K562 (cell line): ENCODE results near the gene DHRS3. TPM values are rescaled to one million over a fixed set of nuclear protein-coding genes. Genes with fewer than 3 reads are reported as not detected.

Experiments used
- C11orf30 ChIP-seq: fragments of 450-650 bp; IDR thresholded peaks from 2 replicates; pipeline ENCODE4 v1.6.1; 2016; ENCODE audit warnings: low read depth, mild to moderate bottlenecking
- HCFC1 ChIP-seq: IDR thresholded peaks from 2 replicates; pipeline ENCODE4 v1.6.1; 2012; ENCODE audit warnings: low read depth, low read length, improper control_type of control experiment
- KLF10 ChIP-seq: fragments of 250-450 bp; sonication (Bioruptor Pico); IDR thresholded peaks from 2 replicates; pipeline ENCODE4 v1.6.1; 2021; ENCODE audit warnings: matching md5 sums
- L3MBTL2 ChIP-seq: fragments of 450-650 bp; IDR thresholded peaks from 2 replicates; pipeline ENCODE4 v1.6.1; 2016; ENCODE audit warnings: mild to moderate bottlenecking, moderate library complexity
- LARP7 ChIP-seq: fragments of 450-650 bp; IDR thresholded peaks from 2 replicates; pipeline ENCODE4 v1.6.1; 2016
- NONO ChIP-seq, 2 experiments: fragments of 200-400 bp in 1 of 2; fragments of 450-650 bp in 1 of 2; formaldehyde crosslinking in 1 of 2; IDR thresholded peaks; 2 replicates each; pipeline ENCODE4 v1.6.1; 2017; ENCODE audit warnings: low read depth in 2 of 2, mild to moderate bottlenecking in 2 of 2, moderate library complexity in 2 of 2, low read length in 1 of 2
- PCBP2 ChIP-seq: fragments of 200-400 bp; formaldehyde crosslinking; IDR thresholded peaks from 2 replicates; pipeline ENCODE4 v1.6.1; 2018; ENCODE audit warnings: low read length, low read depth, mild to moderate bottlenecking, moderate library complexity; ENCODE audit not compliant: poor library complexity, severe bottlenecking
- ZNF184 ChIP-seq: sonication (generic); formaldehyde crosslinking; IDR thresholded peaks from 2 replicates; pipeline ENCODE4 v1.5.0; 2020; ENCODE audit warnings: missing genetic modification reagents
- polyA plus RNA-seq, 8 experiments: library from polyadenylated mRNA; depleted of rRNA in 4 of 8; stranded (reverse) in 5 of 8; unstranded in 3 of 8; fragments of >200 nt; fragmentation: Nextera tagmentation in 2 of 8; fragmentation: Illumina TruSeq in 1 of 8; extraction: Ambion mirVana in 2 of 8; extraction: Trizol in 1 of 8; gene quantifications; 2 replicates each; pipeline versions ENCODE4 v1.2.1 to v1.2.3, GENCODE V29; 2011 to 2014; ENCODE audit warnings: inconsistent platforms in 1 of 8, missing spikeins in 1 of 8
- total RNA-seq, 7 experiments: library from RNA; depleted of rRNA in 6 of 7; stranded (reverse); fragments of >200 nt in 6 of 7; fragmentation: Illumina TruSeq in 2 of 7; extraction: Trizol in 2 of 7; gene quantifications; 2 replicates each; pipeline versions ENCODE4 v1.2.1 to v1.2.3, GENCODE V29; 2011 to 2021; ENCODE audit warnings: low replicate concordance in 1 of 7
- TF ChIP-seq, protein P1 (sequence below): fragments of 450-650 bp; IDR thresholded peaks from 2 replicates; pipeline ENCODE4 v1.6.1; 2016; ENCODE audit warnings: mild to moderate bottlenecking, moderate library complexity
- TF ChIP-seq, protein P2 (sequence below): sonication (generic); formaldehyde crosslinking; IDR thresholded peaks from 2 replicates; pipeline ENCODE4 v1.9.0; 2022; ENCODE audit warnings: mild to moderate bottlenecking, missing genetic modification reagents
- TF ChIP-seq, protein P3 (sequence below): fragments of 250-450 bp; sonication (Bioruptor Pico); IDR thresholded peaks from 2 replicates; pipeline ENCODE4 v1.8.0; 2022; ENCODE audit warnings: inconsistent platforms

Gene DHRS3
- total and polyA plus RNA-seq, 9 of the 15 experiments (the other 6 are each of a cell fraction or from before 2014, with no cell fraction given), result 21.0 to 116 (median 58.7) TPM

DNA sequence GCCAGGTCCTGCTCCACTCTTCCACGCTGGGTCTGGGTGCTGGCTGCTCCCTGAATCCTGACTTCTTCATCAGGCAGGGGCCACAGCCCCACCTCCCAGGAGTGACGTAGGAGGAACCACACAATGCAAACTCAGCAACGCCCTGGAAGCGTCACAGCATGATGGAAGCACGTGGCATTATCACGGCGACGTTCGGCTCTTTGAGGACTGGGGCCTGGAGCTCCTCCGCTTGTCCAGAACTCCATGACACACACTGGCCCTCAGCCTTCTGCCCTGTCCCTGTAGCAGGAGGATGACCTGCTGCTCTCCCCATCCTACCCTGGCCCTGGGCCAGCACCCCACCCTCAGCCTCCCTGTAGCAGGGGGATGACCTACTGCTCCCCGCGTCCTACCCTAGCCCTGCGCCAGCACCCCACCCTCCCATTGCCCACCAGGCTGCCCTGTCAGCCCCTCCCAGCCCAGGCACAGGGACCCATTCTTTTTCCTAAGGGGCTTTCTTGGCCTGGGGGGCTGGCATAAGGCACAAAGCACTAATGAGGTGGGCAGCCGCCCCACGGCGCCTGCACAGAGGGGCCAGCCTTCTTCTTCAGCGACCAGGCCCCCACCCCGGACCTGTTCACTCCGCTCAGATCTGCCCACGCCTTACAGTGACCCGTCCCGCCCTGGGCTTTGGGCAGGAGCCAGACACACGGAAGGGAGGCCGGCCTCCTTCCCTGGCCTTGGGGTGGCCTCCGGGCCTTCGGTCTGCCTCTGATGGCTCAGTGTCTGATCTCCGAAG, 65.7 kb downstream of the DHRS3 start (continued):
- TF ChIP-seq L3MBTL2 (peak; percentile 94), NONO (IDR thresholded peaks at IDR 0.05; ENCODE audit: low read depth in 2 of 2, low read length in 1 of 2) (no peak), C11orf30 (peak; percentile 57), ZNF184 (no peak), PCBP2 (no peak), HCFC1 (no peak), LARP7 (no peak), KLF10 (no peak)
- TF ChIP-seq, protein P1, sequence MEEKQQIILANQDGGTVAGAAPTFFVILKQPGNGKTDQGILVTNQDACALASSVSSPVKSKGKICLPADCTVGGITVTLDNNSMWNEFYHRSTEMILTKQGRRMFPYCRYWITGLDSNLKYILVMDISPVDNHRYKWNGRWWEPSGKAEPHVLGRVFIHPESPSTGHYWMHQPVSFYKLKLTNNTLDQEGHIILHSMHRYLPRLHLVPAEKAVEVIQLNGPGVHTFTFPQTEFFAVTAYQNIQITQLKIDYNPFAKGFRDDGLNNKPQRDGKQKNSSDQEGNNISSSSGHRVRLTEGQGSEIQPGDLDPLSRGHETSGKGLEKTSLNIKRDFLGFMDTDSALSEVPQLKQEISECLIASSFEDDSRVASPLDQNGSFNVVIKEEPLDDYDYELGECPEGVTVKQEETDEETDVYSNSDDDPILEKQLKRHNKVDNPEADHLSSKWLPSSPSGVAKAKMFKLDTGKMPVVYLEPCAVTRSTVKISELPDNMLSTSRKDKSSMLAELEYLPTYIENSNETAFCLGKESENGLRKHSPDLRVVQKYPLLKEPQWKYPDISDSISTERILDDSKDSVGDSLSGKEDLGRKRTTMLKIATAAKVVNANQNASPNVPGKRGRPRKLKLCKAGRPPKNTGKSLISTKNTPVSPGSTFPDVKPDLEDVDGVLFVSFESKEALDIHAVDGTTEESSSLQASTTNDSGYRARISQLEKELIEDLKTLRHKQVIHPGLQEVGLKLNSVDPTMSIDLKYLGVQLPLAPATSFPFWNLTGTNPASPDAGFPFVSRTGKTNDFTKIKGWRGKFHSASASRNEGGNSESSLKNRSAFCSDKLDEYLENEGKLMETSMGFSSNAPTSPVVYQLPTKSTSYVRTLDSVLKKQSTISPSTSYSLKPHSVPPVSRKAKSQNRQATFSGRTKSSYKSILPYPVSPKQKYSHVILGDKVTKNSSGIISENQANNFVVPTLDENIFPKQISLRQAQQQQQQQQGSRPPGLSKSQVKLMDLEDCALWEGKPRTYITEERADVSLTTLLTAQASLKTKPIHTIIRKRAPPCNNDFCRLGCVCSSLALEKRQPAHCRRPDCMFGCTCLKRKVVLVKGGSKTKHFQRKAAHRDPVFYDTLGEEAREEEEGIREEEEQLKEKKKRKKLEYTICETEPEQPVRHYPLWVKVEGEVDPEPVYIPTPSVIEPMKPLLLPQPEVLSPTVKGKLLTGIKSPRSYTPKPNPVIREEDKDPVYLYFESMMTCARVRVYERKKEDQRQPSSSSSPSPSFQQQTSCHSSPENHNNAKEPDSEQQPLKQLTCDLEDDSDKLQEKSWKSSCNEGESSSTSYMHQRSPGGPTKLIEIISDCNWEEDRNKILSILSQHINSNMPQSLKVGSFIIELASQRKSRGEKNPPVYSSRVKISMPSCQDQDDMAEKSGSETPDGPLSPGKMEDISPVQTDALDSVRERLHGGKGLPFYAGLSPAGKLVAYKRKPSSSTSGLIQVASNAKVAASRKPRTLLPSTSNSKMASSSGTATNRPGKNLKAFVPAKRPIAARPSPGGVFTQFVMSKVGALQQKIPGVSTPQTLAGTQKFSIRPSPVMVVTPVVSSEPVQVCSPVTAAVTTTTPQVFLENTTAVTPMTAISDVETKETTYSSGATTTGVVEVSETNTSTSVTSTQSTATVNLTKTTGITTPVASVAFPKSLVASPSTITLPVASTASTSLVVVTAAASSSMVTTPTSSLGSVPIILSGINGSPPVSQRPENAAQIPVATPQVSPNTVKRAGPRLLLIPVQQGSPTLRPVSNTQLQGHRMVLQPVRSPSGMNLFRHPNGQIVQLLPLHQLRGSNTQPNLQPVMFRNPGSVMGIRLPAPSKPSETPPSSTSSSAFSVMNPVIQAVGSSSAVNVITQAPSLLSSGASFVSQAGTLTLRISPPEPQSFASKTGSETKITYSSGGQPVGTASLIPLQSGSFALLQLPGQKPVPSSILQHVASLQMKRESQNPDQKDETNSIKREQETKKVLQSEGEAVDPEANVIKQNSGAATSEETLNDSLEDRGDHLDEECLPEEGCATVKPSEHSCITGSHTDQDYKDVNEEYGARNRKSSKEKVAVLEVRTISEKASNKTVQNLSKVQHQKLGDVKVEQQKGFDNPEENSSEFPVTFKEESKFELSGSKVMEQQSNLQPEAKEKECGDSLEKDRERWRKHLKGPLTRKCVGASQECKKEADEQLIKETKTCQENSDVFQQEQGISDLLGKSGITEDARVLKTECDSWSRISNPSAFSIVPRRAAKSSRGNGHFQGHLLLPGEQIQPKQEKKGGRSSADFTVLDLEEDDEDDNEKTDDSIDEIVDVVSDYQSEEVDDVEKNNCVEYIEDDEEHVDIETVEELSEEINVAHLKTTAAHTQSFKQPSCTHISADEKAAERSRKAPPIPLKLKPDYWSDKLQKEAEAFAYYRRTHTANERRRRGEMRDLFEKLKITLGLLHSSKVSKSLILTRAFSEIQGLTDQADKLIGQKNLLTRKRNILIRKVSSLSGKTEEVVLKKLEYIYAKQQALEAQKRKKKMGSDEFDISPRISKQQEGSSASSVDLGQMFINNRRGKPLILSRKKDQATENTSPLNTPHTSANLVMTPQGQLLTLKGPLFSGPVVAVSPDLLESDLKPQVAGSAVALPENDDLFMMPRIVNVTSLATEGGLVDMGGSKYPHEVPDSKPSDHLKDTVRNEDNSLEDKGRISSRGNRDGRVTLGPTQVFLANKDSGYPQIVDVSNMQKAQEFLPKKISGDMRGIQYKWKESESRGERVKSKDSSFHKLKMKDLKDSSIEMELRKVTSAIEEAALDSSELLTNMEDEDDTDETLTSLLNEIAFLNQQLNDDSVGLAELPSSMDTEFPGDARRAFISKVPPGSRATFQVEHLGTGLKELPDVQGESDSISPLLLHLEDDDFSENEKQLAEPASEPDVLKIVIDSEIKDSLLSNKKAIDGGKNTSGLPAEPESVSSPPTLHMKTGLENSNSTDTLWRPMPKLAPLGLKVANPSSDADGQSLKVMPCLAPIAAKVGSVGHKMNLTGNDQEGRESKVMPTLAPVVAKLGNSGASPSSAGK, result peak; percentile 97
- TF ChIP-seq, protein P2, sequence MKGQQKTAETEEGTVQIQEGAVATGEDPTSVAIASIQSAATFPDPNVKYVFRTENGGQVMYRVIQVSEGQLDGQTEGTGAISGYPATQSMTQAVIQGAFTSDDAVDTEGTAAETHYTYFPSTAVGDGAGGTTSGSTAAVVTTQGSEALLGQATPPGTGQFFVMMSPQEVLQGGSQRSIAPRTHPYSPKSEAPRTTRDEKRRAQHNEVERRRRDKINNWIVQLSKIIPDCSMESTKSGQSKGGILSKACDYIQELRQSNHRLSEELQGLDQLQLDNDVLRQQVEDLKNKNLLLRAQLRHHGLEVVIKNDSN (CRISPR knock-in tag), result peak; percentile 28; the same call in 1 of the 2 replicates
- TF ChIP-seq, protein P3, sequence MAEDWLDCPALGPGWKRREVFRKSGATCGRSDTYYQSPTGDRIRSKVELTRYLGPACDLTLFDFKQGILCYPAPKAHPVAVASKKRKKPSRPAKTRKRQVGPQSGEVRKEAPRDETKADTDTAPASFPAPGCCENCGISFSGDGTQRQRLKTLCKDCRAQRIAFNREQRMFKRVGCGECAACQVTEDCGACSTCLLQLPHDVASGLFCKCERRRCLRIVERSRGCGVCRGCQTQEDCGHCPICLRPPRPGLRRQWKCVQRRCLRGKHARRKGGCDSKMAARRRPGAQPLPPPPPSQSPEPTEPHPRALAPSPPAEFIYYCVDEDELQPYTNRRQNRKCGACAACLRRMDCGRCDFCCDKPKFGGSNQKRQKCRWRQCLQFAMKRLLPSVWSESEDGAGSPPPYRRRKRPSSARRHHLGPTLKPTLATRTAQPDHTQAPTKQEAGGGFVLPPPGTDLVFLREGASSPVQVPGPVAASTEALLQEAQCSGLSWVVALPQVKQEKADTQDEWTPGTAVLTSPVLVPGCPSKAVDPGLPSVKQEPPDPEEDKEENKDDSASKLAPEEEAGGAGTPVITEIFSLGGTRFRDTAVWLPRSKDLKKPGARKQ, result no peak
